Smooth muscle cell of the brain vasculature (primary cell): ENCODE measurements around the gene UNCX.
"Not testable (repeated sequence)": the region's sequence is repeated elsewhere in the genome, so short reads cannot be mapped to it uniquely, and the experiment has no call there.

Source experiments
- DNase-seq: peaks from one replicate; pipeline ENCODE4 v3.0.0-alpha.2; 2012; ENCODE audit warnings: low read depth, low spot score

Gene UNCX

DNA sequence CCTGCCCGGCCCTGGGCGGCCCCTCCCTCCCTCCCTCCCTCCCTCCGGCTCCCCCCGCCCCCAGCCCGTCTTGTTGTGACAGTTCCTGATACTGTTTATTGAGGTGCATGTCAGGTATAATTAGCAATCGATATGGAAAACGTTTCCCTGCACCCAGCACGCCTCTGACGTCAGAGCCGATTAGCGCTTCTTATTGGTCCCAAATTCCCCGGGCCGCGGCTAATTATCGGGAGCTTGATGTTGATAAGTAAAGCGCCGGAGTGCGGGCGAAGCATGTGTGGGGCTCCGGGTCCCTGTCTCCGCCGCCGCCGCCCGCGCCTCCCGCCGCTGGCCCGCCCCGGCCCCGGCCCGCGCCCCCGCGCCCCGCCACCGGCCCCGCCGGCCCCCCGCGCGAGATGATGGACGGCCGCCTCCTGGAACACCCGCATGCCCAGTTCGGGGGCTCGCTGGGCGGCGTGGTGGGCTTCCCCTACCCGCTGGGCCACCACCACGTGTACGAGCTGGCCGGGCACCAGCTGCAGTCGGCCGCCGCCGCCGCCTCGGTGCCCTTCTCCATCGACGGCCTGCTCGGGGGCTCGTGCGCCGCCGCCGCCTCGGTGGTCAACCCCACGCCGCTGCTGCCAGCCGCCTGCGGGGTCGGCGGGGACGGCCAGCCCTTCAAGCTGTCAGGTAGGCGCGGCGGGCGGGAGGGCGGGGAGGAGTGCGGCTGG is at the start of gene UNCX:
UNCX (plus strand) TSS at position 250 of the 710 bp plus-strand sequence; CDS start at position 396, 146 bp downstream.
- no peak for DNase-seq

DNA sequence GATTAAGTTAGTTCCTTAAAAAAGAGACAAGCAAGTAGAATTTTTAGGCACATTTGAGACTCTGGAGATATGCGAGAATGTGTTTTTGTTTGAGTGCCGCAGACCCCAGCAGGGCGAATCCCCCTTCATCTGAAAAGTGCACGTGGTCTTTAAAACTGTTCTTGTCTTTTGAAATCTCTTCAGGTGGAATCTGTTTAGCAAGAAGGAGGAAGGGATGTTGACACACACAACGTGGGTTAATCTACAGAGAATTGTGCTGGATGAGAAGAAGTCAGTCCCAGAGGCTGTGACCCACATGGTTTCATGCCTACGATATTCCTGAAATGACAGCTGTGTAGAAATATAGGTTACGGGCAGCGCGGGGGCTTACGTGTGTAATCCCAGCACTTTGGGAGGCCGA is 45.5 kb upstream of the UNCX start:
- no peak for DNase-seq

DNA sequence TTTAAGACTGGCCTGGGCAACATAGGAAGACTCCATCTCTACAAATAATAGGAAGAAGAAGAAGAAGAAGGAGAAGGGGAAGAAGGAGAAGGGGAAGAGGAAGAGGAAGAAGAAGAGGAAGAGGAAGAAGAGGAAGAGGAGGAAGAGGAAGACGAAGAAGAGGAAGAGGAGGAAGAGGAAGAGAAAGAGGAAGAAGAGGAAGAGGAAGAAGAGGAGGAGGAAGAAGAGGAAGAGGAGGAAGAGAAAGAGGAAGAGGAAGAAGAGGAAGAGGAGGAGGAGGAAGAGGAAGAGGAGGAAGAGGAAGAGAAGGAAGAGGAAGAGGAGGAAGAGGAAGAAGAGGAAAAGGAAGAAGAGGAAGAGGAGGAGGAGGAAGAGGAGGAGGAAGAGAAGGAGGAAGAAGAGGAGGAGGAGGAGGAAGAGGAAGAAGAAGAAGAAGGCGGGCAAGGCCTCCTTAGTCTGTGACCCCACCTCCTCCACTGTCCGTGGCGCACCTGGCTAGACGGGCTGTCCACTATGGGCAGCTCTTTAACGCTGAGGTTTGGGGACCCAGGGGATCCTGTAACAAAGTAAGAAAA is 43.9 kb upstream of the UNCX start:
- no peak for DNase-seq

- no peak for DNase-seq
These were observed 42.5 kb upstream of the UNCX start for GRCh38 chr7:1189986-1190772.

- DNase-seq = no peak
These were observed 40.4 kb upstream of the UNCX start for GRCh38 chr7:1192171-1192676.

DNA sequence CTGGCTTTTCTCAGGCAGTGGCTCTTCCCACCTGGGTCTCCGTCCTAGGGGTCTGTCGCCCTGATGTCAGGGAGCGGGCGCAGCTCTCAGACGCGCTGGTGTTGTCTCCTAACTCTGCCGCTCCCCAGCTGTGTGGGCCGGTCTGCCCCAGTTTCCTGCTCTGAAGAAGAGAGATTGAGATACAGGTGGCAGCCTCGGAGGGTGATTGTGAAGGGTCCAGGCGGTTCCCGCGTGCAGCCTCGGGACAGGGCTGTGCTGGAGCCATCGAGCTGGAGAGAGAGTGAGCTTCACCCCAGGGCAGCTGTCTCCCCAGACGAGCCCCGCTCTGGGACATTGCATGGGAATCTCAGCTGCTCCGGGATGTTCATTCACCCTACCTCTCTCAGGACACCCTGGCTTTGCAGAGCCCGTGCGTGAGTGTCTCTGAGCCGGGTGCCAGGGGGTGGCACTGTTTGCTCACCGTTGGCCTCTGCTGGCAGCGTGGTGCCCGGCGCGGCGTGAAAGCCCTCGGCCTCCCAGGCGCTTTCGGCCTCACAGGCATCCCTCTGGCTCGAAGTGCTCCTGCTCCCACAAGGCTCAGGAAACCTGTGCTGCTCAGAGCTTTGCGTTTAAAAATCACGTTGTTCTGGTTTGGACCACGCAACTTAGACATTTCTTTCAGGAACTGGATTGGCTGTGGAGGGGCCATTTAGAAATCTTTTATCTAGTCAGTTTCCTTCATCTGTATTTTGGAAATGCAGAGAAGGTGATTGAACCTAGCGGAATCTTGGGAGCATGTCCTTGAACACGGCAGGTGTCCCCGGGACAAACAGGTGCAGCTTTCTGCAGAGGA is 38.9 kb upstream of the UNCX start:
- DNase-seq = no peak

DNA sequence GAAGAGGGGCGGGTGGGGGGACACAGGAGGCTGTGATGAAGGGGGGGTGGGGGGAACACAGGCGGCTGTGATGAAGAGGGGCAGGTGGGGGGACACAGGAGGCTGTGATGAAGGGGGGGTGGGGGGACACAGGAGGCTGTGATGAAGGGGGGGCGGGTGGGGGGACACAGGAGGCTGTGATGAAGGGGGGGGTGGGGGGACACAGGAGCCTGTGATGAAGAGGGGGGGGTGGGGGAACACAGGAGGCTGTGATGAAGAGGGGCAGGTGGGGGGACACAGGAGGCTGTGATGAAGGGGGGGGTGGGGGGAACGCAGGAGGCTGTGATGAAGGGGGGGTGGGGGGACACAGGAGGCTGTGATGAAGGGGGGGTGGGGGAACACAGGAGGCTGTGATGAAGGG is 36.2 kb upstream of the UNCX start:
- not testable (repeated sequence) for DNase-seq

GRCh38 chr7:1196950-1197349 is 35.7 kb upstream of the UNCX start:
- no peak for DNase-seq

DNA sequence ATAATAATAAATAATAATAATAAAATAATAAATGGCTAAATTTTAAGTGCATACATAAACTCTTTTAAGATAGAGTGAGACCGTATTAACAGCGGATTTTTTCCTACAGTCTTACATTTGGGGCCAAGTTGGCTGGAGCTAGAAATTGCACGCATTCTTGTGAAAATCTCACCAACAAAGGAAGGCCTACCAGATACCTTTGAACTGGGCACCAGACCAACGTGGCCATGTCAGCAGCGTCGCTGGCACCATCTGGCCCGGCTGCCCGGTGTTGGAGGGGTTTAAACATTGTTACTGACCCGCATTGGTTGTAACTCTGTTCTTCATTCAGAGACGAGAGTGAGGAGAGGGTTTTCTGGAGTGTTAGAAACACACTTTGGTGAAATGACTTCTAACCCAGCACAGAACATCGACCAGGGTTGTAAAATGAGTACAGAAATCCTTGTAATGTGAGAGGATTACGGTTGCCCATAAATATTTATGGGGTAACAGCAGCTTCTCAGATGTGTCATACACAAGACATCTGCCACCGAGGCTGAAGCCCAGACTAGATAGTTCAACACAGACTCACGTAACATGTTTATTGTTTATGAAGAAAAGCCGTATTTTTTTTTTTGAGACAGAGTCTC is 34.6 kb upstream of the UNCX start:
- DNase-seq = no peak

- DNase-seq = no peak
These were observed 32.6 kb upstream of the UNCX start for GRCh38 chr7:1200045-1200444.

- DNase-seq = no peak
These were observed 30.8 kb upstream of the UNCX start for GRCh38 chr7:1201916-1202315.

GRCh38 chr7:1202914-1203313 is 29.8 kb upstream of the UNCX start:
- DNase-seq = not testable (repeated sequence)

DNA sequence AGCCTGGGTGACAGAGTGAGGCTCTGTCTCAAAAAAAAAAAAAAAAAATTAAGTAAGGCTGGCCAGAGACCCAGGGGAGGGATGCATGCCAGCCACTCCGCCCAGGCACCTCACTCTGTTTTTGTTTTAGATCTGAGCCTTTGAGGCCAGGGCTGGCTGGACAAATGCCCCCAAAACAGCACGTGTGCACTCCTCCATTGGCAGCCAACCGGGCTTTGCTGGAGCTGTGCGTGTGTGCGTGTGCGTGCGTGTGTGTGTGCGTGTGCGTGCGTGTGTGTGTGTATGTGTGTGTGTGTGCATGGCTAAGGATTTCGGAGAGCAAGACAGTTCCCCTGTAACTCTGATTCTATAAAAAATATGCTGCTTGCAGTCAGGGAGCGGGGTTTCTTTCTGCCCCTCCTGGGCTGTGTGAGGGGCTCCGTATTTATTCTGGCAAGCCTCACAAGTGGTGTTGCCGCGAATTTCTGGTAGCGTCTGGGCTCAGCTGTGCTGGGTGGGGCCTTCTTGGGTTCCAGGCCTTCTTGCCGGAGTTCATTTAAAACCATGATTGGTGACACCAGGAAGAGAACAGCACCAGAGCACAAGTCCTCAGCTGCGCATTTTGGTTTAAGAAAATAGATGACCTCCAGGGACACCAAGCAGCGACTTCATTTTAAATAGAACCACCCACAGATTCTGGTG is 28.1 kb upstream of the UNCX start:
- no peak for DNase-seq

GRCh38 chr7:1205742-1206141 is 26.9 kb upstream of the UNCX start:
- not testable (repeated sequence) for DNase-seq

GRCh38 chr7:1209097-1209496 is 23.6 kb upstream of the UNCX start:
- DNase-seq = no peak

GRCh38 chr7:1210321-1210978 is 22.2 kb upstream of the UNCX start:
- no peak for DNase-seq

DNA sequence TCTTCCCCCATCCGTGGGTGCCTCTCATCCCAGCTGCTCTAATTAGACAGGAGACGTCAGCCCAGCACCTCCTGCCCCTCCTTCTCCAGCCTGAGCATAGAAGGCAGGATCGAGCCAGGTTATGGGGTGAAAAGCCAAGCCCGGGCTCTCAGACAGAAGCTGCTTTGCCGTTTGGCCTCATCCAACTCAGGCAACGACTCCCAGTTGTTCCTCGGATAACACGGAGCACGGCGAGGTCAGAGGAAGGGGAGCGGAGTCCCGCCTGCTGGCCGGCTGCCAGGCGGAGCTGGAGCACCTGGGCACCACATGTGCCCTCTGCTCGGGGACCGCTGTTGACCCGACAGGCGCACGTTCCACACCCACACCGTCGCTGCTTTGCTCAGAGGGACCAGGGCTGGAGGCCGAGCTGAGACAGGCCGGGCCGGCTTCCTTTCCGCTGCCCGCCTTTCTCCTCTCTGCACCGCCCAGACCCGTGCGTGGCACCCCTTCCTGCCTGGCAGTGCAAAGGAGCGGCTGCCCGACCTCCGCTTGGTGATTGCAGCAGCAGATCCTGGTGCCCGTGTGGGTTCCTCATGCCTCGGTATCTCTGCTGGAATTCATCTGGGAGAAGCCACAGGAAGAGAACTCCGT is 21.6 kb upstream of the UNCX start:
- no peak for DNase-seq

GRCh38 chr7:1211611-1212010 is 21.1 kb upstream of the UNCX start:
- DNase-seq = no peak

- not testable (repeated sequence) for DNase-seq
These were observed 20.6 kb upstream of the UNCX start for GRCh38 chr7:1212025-1212424.

DNA sequence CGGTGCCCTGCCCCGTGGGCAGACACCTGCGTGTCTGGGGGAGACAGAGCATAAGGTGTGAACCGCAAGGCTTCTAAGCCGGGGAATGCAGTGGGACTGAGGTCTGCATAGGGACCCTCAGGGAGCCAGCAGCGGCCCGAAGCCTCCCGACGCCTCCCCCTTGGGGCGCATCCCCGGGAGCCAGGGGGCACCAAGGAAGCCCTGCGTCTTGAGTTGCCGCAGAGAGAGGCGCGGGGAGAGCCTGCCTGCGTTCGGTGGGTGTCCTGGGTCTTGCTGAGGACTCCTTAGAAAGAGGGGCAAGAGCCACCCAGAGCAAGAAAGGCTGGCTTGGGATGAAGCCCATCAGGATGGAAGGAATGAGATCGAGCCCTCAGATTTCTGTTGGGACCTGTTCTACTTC is 18.2 kb upstream of the UNCX start:
- DNase-seq = no peak
